D721Med (cell line): ENCODE data around the gene FANCE.

Experiments
- DNase-seq: peaks from one replicate; pipeline ENCODE4 v3.0.0; 2011; ENCODE audit warnings: low spot score; ENCODE audit not compliant: insufficient read length
- FAIRE-seq: peaks from 2 replicates; lab custom pipeline; 2011; peaks lifted over from hg19 to GRCh38; lab: Jason Lieb, UNC
- TF ChIP-seq, protein P1 (sequence below): IDR thresholded peaks from 2 replicates; pipeline ENCODE4 v1.5.1; 2012; ENCODE audit warnings: mild to moderate bottlenecking, control low read depth; ENCODE audit not compliant: insufficient read depth; ENCODE audit errors: missing control alignments

The FANCE gene

GRCh38 chr6:35411066-35411465, 41.1 kb upstream of the FANCE start:
- FAIRE-seq (no peak), DNase-seq (no peak)
- TF ChIP-seq, protein P1, sequence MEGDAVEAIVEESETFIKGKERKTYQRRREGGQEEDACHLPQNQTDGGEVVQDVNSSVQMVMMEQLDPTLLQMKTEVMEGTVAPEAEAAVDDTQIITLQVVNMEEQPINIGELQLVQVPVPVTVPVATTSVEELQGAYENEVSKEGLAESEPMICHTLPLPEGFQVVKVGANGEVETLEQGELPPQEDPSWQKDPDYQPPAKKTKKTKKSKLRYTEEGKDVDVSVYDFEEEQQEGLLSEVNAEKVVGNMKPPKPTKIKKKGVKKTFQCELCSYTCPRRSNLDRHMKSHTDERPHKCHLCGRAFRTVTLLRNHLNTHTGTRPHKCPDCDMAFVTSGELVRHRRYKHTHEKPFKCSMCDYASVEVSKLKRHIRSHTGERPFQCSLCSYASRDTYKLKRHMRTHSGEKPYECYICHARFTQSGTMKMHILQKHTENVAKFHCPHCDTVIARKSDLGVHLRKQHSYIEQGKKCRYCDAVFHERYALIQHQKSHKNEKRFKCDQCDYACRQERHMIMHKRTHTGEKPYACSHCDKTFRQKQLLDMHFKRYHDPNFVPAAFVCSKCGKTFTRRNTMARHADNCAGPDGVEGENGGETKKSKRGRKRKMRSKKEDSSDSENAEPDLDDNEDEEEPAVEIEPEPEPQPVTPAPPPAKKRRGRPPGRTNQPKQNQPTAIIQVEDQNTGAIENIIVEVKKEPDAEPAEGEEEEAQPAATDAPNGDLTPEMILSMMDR, result no peak

- TF ChIP-seq, protein P1, result no peak
- DNase-seq, result no peak
- FAIRE-seq, result no peak
These were observed 40.0 kb upstream of the FANCE start for GRCh38 chr6:35412102-35412501.

GRCh38 chr6:35413911-35414310, 38.2 kb upstream of the FANCE start:
- FAIRE-seq (no peak), DNase-seq (no peak)
- TF ChIP-seq, protein P1, result no peak

DNA sequence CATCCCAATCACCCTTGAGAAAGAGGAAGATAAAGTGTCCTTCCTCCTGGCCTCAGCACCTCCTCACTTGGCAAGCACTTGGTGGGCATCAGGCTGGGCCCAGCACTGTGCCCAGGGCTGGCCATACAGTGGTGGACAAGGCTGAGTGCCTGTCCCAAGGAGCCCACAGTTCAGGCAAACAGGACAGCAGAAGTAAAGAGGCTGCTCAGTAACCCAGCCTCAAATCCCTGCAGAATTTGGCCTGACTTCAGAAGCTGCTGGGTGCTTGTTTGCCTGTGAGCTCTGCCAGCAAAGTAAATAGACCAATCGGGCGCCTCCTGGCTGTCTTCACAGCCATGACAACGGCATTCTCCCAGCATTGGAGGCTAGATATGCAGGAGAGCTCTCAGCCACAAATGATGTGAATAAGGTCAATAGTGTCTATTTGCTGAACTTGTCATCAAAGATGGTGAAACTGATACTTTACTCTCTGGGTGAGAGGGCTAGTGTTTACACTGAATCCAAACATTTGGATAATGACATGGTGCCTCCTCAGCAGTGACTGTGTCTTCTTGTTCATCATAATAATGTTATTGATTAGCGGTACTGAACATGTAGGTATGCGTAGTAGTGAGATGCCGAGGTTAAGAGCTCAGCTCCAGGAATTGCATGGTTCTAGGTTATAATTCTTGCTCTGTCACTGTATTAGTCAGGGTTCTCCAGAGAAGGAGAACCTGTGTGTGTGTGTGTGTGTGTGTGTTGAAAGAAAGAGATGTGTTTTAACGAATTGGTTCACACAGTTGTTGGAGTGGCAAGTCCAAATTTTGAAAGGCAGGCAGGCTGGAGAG, 36.9 kb upstream of the FANCE start:
- FAIRE-seq (no peak), DNase-seq (no peak)
- TF ChIP-seq, protein P1, result peak; percentile 59

DNA sequence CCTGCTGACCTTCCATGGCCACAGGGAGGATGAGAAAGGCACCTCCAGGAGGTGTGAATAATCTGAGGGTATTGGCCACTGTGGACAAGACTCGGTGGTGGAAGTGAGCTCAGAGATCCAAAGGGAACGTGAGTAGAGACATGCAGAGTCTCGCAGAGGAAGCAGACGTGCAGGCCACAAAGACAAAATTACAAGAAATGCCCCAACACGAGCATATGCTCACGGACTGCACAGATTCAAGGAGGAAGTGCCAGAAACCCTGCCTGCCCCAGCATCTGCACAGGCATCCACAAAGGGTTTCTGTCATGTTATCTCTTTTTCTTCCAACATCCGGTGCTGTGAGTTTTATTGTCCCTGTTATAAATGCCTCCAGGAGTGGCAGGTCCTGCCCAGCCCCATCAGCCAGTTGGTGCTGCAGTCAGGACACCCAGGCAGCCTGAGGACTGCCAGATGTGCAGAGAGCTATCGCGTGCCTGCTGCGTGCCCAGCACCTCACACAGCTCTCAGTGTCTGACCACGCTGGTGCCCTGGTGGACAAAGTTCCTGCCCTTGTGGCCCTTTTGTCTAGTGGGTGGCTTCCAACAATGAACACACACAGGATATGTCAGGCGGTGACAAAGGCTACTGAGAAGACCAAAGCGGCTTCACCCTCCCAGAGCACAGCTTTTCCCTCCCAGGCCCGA, 34.0 kb upstream of the FANCE start:
- TF ChIP-seq, protein P1, result no peak
- DNase-seq, result no peak
- no peak for FAIRE-seq

DNA sequence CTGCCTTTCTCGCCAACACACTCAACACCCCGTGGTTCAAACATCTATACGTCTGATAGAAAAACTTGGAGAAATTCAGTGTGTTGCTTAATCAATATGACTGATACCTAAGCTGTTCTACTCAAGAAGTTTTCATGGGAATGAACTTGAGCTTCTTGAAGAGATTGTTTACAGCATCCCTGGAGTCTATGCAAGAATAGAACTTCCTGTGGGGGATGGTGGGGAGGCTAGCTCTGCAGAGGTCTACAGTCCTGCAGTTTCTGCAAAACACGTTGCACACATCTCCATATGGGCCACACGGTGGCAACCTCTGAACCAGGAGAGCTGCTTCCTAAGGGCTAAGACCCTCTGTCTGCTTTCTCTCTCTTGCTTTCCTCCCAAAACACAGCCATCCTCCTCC, 32.7 kb upstream of the FANCE start:
- DNase-seq (no peak), FAIRE-seq (no peak)
- TF ChIP-seq, protein P1, result peak; percentile 27

DNA sequence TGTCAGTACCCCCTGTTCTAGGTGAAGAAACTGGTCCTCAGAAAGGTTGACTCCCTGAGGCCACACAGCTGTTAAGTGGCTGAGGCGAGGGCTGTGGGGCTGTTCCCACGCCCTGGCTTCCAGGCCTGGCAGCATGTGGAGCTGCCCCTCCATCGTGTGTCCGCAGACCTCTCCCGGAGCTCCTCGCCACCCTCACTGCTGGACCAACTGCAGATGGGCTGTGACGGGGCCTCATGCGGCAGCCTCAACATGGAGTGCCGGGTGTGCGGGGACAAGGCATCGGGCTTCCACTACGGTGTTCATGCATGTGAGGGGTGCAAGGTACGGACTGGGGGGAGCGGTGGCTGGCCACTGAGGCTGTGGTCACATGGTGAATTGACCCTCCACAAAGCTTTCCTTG, 32.2 kb upstream of the FANCE start:
- TF ChIP-seq, protein P1, result no peak

More for the DNA sequence above, 32.2 kb upstream of the FANCE start:
- no peak for FAIRE-seq
- no peak for DNase-seq
